Activated naive CD4-positive, alpha-beta T cell (primary cell): ENCODE data around the gene GLYATL1.

ENCODE experiments used
- DNase-seq, 4 experiments: peaks; one replicate each; lab custom pipeline; 2025; lab: John Stamatoyannopoulos, UW

The GLYATL1 gene, protein sequence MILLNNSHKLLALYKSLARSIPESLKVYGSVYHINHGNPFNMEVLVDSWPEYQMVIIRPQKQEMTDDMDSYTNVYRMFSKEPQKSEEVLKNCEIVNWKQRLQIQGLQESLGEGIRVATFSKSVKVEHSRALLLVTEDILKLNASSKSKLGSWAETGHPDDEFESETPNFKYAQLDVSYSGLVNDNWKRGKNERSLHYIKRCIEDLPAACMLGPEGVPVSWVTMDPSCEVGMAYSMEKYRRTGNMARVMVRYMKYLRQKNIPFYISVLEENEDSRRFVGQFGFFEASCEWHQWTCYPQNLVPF

GRCh38 chr11:58939277-58939676 is at the start of gene GLYATL1:
GLYATL1 (plus strand) TSS chr11:58939488; CDS start chr11:58947088, 7,600 bp downstream.
- DNase-seq = no peak

GRCh38 chr11:58893899-58894298 is 45.4 kb upstream of the GLYATL1 start:
- DNase-seq = no peak

DNA sequence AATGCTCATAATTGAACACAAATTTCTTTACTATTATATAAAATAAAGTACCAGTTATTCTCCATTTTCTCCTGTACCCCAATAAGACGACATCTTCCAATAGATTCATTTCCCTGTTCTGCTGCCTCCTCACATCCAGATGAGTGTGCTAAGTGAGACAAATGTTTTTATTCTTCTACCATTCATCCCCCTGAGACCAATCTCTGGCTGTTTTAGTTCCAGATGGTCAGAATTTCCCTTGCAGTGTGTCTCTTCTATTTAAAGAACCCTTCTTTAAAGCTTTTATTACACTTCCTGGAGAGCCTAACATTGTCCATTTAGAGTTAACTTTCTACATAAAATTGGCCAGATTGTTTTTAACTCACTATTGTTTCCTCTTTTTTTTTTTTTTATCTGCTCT is 41.2 kb upstream of the GLYATL1 start:
- no peak for DNase-seq

- DNase-seq = no peak
Observed at GRCh38 chr11:58900479-58901420, 38.5 kb upstream of the GLYATL1 start.

- no peak for DNase-seq
Observed at GRCh38 chr11:58902881-58903280, 36.4 kb upstream of the GLYATL1 start.

DNA sequence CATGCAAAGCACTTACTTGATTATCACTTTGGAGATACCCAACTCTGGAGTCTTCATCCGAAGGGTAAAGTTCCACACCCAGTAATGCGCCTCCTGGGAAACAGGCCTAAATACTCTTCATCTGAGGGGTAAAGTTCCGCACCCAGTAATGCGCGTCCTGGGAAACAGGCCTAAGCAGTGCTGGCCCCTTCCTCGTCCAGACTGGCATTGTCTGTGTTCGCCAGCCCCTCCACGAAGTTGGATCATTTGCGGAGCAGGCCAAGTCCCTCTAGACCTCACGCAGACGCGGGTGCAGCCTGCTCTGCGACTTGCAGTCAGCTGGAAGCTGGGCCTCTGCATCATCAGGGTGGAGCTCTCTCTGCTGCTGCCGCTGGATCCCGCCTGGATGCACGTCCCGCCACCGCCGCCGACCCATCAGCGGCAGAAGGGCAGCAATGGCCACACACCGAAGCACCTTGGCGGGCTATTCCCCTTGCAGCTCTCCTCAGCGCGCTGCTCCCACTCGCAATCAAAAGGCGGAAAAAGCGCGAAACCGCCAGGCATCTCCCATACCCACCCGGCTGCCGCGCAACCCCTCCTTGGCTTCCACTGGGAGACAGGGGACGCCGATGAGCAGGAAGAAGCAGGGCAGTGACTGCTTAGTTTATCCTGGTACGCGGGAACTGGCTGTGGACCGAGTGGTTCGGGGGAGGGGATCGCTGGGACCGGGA is 34.1 kb upstream of the GLYATL1 start:
- DNase-seq = no peak

DNA sequence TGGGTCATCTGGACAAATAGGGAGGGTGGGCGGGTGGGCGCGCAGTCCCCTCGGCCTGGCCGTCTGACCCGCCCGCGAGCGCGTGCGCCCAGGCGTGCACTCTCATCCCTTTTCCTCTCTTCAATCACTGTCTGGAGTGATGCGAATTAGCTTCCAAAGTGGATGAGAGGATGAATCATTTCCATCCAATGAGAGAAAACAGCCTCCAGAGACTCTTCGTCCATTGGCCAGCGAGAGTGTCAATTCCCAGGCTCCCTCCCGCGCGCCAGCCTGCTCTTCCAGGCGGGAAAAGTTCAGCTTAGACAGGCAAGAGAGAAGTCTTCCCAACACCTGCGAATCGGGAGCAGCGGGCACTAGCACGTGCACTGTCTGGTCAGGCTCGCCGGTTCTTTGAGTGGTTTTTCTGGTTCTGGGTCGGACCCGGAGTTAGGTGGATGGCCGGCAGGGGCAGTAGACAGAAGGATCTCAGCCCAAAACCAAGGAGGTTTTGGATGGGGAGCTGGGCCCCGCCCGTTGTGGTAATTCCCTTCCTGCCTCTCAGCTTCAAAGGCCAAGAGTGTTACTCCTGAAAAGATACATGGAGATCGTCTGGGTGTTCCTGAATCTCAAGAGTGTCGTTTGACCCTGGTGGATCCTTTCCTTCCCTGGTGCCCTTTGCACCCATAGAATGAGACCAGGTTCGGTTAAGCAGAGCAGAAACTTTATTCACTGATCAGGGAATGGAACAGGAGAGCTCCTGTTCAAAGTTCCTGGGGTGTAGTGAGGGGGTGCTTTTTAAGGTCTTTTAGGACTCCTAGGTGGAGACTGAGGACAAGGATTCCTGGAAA is 33.4 kb upstream of the GLYATL1 start:
- no peak for DNase-seq

- DNase-seq = no peak
Observed at GRCh38 chr11:58907780-58908179, 31.5 kb upstream of the GLYATL1 start.

DNA sequence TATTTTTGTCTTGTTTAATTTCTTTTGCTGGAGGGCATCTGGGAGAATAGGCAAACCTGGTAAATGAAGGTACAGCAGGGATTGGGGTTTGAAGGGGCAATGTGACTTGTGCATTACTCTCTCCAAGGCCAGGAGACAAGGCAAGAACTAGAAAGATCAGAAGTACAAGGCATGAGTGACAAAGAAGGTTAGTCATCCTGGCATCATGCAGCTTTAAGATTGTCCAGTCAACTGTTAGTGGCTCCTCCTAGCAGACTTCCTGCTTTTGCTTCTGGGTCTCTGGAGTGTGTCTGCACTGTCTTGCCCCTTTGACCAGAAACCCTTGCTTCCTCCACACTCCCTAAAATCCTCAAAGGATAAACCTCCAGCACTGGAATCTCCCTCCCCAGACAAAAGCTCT is 27.2 kb upstream of the GLYATL1 start:
- DNase-seq = no peak

DNA sequence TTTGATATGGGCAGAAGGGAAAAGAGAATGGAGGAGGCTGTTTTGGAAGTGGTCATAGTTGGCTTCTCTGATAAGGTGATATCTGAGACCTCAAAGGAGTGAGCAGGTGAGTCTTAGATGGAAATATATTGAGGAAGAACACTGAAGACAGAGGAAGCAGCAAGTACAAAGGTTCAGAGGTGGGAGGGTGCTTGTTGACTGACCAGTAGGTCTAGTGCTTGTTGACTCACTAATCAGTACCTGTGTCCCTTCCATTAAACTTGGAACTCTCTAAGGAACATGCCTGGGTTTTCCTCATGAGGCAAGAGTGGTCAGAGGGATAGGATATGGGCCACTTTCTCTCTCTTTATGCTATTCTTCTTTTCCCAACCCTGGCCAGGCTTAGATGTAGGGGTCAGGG is 25.6 kb upstream of the GLYATL1 start:
- DNase-seq = no peak

DNA sequence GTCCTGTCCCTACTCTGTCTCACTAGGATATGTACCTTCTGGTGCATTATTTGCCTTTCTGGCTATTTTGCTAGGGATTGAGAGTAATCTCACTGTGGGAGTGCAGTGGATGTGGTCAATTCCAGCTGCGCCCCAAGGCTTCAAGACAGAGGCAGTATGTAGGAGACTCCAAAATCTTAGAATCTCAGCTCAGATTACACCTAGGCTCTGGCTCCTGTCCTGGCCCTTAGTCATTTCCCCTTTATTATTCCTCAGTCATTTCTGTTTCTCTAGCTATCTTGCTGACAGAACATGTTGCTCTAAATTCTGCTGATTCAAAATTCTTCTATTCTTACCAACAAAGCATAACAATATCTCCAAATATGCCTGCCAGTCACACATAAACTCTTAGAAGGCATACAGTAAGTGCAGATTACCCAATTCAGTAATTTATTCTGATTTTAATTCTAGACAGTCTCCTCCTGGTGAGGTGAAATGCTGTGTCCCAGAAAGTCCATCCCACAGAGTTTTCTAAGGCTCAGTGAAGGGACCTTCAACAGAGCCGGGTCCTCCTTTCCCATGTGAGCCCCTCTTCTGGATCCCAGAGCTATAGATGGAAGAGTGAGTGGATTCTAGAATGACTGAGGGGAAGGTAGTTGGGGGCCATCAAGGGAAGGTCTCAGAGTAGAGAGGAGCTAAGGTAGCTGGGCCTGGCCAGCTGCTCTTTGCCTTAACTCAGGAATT is 24.3 kb upstream of the GLYATL1 start:
- DNase-seq = no peak

DNA sequence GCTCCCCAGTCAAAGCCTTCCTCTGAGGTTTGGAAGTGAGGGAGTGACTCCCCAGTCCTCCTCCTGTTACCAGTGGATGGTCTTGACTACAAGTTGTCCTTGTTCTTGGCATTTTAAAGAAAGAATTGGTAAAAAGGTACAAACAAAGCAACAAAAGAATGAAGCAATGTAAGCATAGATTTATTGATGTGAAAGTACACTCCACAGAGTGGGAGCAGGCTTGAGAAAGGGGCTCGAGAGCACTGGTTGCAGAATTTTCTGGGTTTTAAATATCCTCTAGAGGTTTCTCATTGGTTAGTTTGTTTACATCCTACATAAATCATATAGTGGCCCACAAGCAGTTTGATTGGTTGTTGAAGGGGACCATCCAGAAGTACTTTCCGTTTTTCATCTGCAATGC is 22.7 kb upstream of the GLYATL1 start:
- DNase-seq = no peak

- no peak for DNase-seq
Observed at GRCh38 chr11:58917159-58917783, 22.0 kb upstream of the GLYATL1 start.

- DNase-seq = no peak
Observed at GRCh38 chr11:58919561-58919960, 19.7 kb upstream of the GLYATL1 start.

- DNase-seq = no peak
Observed at GRCh38 chr11:58919980-58920379, 19.3 kb upstream of the GLYATL1 start.

GRCh38 chr11:58921778-58922390 is 17.4 kb upstream of the GLYATL1 start:
- DNase-seq = no peak

DNA sequence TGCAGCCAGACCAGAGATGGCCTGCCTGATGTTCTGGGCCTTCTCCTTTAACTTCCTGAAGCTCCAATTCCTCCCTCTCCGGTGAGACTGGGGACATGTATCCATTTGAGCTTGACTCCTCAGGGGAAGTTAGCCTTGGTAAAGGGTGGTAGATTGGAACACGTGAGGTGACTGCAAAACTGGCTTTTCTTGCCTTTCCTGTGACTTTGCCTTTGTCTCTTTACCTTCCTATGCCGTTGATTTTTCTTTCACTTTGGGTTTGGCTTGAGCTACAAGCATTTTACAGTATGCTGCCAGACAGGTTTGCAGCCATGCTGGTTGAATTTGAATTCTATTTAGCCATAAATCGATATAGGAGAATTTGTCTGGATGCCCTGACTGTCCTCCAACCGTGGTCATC is 16.8 kb upstream of the GLYATL1 start:
- no peak for DNase-seq

GRCh38 chr11:58923300-58923788 is 15.9 kb upstream of the GLYATL1 start:
- DNase-seq = no peak

- no peak for DNase-seq
Observed at GRCh38 chr11:58924230-58924629, 15.1 kb upstream of the GLYATL1 start.

- DNase-seq = no peak
Observed at GRCh38 chr11:58926251-58926650, 13.0 kb upstream of the GLYATL1 start.
